HCT116 (cell line): ENCODE results near the gene STK39. TPM values are rescaled to one million over a fixed set of nuclear protein-coding genes. Genes with fewer than 3 reads are reported as not detected.

ENCODE experiments used
- ATAC-seq: fragments of 200-7000 bp; cut with Tn5 transposase; 2 replicates; pipeline ENCODE4 v1.9.1; 2020; ENCODE audit warnings: mild to moderate bottlenecking, moderate library complexity
- BruUV-seq: library from RNA; stranded (reverse); fragments of 400-500 nt; replicated peaks from 2 replicates; lab custom pipeline; 2021; lab: Mats Ljungman, UMichigan
- CTCF ChIA-PET: fragments of 300-600 bp; sonication (Branson Sonifier 250); formaldehyde crosslinking; loops from one replicate; lab custom pipeline; 2021; ENCODE audit warnings: antibody characterized with exemption; lab: Charles Lee
- POLR2A ChIA-PET: fragments of 300-600, 350-600 bp; sonication (Branson Sonifier 250); formaldehyde crosslinking; loops from one replicate; lab custom pipeline; 2021; ENCODE audit warnings: antibody characterized with exemption; lab: Charles Lee
- RAD21 ChIA-PET, 2 experiments: fragments of 300-600 bp; sonication (Branson Sonifier 250); formaldehyde crosslinking; loops; one replicate each; lab custom pipeline; 2023; ENCODE audit warnings: low total read pairs in 2 of 2; ENCODE audit not compliant: uncharacterized antibody in 2 of 2, unreplicated experiment in 2 of 2, low non-redundant PET in 1 of 2; lab: Charles Lee
- DNase-seq: peaks from one replicate; pipeline ENCODE4 v3.0.0-alpha.2; 2010; ENCODE audit warnings: low read depth, low spot score
- H2AFZ ChIP-seq: fragments of 200-600 bp; shearing (Covaris generic), sonication (generic); 2 replicates; pipeline ENCODE4 v1.6.1; 2017; ENCODE audit warnings: low read depth, mixed run types, mixed read lengths, antibody characterized with exemption, low read length; ENCODE audit not compliant: poor library complexity, severe bottlenecking
- H3K27ac ChIP-seq: 2 replicates; pipeline ENCODE4 v1.5.1; 2012; ENCODE audit warnings: low read depth, low read length
- H3K27me3 ChIP-seq: fragments of 200-600 bp; sonication (generic); 2 replicates; pipeline ENCODE4 v1.6.1; 2016; ENCODE audit warnings: mixed run types, low read length, mixed read lengths; ENCODE audit not compliant: insufficient read depth
- H3K36me3 ChIP-seq, 2 experiments: fragments of 200-500 bp in 1 of 2; fragments of 200-600 bp in 1 of 2; sonication (Bioruptor generic) in 1 of 2; sonication (generic) in 1 of 2; 2 replicates each; pipeline versions ENCODE4 v1.5.1 to v1.6.1; 2014 to 2016; ENCODE audit warnings: low read length in 2 of 2, inconsistent platforms in 1 of 2, mixed read lengths in 1 of 2, mixed run types in 1 of 2; ENCODE audit not compliant: insufficient read depth in 2 of 2, control insufficient read depth in 1 of 2
- H3K4me1 ChIP-seq, 2 experiments: fragments of 200-600 bp in 1 of 2; sonication (generic) in 1 of 2; 2 replicates each; pipeline versions ENCODE4 v1.5.1 to v1.6.1; 2012 to 2017; ENCODE audit warnings: low read length in 2 of 2, inconsistent platforms in 1 of 2, mild to moderate bottlenecking in 1 of 2, mixed read lengths in 1 of 2, mixed run types in 1 of 2, moderate library complexity in 1 of 2; ENCODE audit not compliant: insufficient read depth in 2 of 2, control insufficient read depth in 1 of 2
- H3K4me2 ChIP-seq: fragments of 200-600 bp; sonication (generic); 2 replicates; pipeline ENCODE4 v1.6.1; 2017; ENCODE audit warnings: mixed run types, low read length, mixed read lengths
- H3K4me3 ChIP-seq, 2 experiments: fragments of 200-600 bp in 1 of 2; sonication (generic) in 1 of 2; replicated peaks in 1 of 2; 2 replicates each; pipeline ENCODE4 v1.5.1; 2011 to 2016; ENCODE audit warnings: low read length in 2 of 2, control low read depth in 1 of 2, low read depth in 1 of 2, mild to moderate bottlenecking in 1 of 2, mixed read lengths in 1 of 2, mixed run types in 1 of 2
- H3K79me2 ChIP-seq: fragments of 200-600 bp; sonication (generic); 2 replicates; pipeline ENCODE4 v1.6.1; 2017; ENCODE audit warnings: mild to moderate bottlenecking, mixed run types, low read length, moderate library complexity, mixed read lengths; ENCODE audit not compliant: insufficient read depth
- H3K9ac ChIP-seq: fragments of 200-600 bp; sonication (generic); 2 replicates; pipeline ENCODE4 v1.6.1; 2016; ENCODE audit warnings: low read length, mixed read lengths
- H3K9me2 ChIP-seq: fragments of 200-600 bp; sonication (generic), shearing (Covaris generic); 2 replicates; pipeline ENCODE4 v1.6.1; 2017; ENCODE audit warnings: mixed run types, mild to moderate bottlenecking, moderate library complexity; ENCODE audit not compliant: insufficient read depth
- H3K9me3 ChIP-seq, 2 experiments: fragments of 200-500 bp in 1 of 2; fragments of 200-600 bp in 1 of 2; sonication (Bioruptor generic) in 1 of 2; sonication (generic) in 1 of 2; 2 replicates each; pipeline ENCODE4 v1.6.1; 2014 to 2017; ENCODE audit warnings: low read length in 2 of 2, mixed read lengths in 2 of 2, inconsistent platforms in 1 of 2, low read depth in 1 of 2, mild to moderate bottlenecking in 1 of 2, mixed run types in 1 of 2, moderate library complexity in 1 of 2; ENCODE audit not compliant: control insufficient read depth in 1 of 2, insufficient read depth in 1 of 2
- H4K20me1 ChIP-seq: fragments of 200-600 bp; sonication (generic), shearing (Covaris generic); 2 replicates; pipeline ENCODE4 v1.6.1; 2017; ENCODE audit warnings: mixed run types, mild to moderate bottlenecking, moderate library complexity; ENCODE audit not compliant: insufficient read depth
- CBX3 ChIP-seq: IDR thresholded peaks from 2 replicates; pipeline ENCODE4 v1.6.1; 2012; ENCODE audit warnings: low read depth
- CTCF ChIP-seq, 3 experiments: fragments of 200-600 bp in 1 of 3; sonication (generic) in 1 of 3; IDR thresholded peaks in 2 of 3; conservative IDR thresholded peaks in 1 of 3; 2 replicates each; pipeline ENCODE4 v1.5.1; 2012 to 2017; ENCODE audit warnings: low read depth in 2 of 3, low read length in 2 of 3, antibody characterized with exemption in 1 of 3, borderline replicate concordance in 1 of 3, control low read depth in 1 of 3, mild to moderate bottlenecking in 1 of 3, mixed read lengths in 1 of 3, mixed run types in 1 of 3, moderate library complexity in 1 of 3; ENCODE audit not compliant: insufficient read depth in 1 of 3
- EGR1 ChIP-seq: IDR thresholded peaks from 2 replicates; pipeline ENCODE4 v1.6.1; 2012; ENCODE audit warnings: low read depth
- ELF1 ChIP-seq: IDR thresholded peaks from 2 replicates; pipeline ENCODE4 v1.6.1; 2012; ENCODE audit warnings: low read depth, borderline replicate concordance
- EZH2 ChIP-seq: fragments of 200-600 bp; sonication (generic); IDR thresholded peaks from 2 replicates; pipeline ENCODE4 v1.6.1; 2017; ENCODE audit warnings: antibody characterized with exemption, mixed run types
- EZH2phosphoT487 ChIP-seq: fragments of 200-600 bp; IDR thresholded peaks from 2 replicates; pipeline ENCODE4 v1.6.1; 2018; ENCODE audit warnings: antibody characterized with exemption, borderline replicate concordance
- FOSL1 ChIP-seq: IDR thresholded peaks from 2 replicates; pipeline ENCODE4 v1.6.1; 2012; ENCODE audit warnings: low read depth
- JUND ChIP-seq: IDR thresholded peaks from 2 replicates; pipeline ENCODE4 v1.6.1; 2012
- MAX ChIP-seq: IDR thresholded peaks from 2 replicates; pipeline ENCODE4 v1.6.1; 2012
- POLR2A ChIP-seq: IDR thresholded peaks from 2 replicates; pipeline ENCODE4 v1.7.0; 2011; ENCODE audit warnings: borderline replicate concordance; ENCODE audit not compliant: insufficient read depth, insufficient read length; ENCODE audit errors: extremely low read depth
- POLR2AphosphoS5 ChIP-seq: IDR thresholded peaks from 2 replicates; pipeline ENCODE4 v1.6.1; 2011; ENCODE audit warnings: mild to moderate bottlenecking, low read depth, low read length, moderate library complexity
- RAD21 ChIP-seq: IDR thresholded peaks from 2 replicates; pipeline ENCODE4 v1.6.1; 2012; ENCODE audit warnings: low read depth, mild to moderate bottlenecking
- REST ChIP-seq: IDR thresholded peaks from 2 replicates; pipeline ENCODE4 v1.6.1; 2012; ENCODE audit warnings: low read depth
- SIN3A ChIP-seq: IDR thresholded peaks from 2 replicates; pipeline ENCODE4 v1.6.1; 2012; ENCODE audit warnings: low read depth
- SP1 ChIP-seq: IDR thresholded peaks from 2 replicates; pipeline ENCODE4 v1.6.1; 2012; ENCODE audit warnings: low read depth
- SRF ChIP-seq: IDR thresholded peaks from 2 replicates; pipeline ENCODE4 v1.6.1; 2012; ENCODE audit warnings: low read depth
- YY1 ChIP-seq: IDR thresholded peaks from 2 replicates; pipeline ENCODE4 v1.6.1; 2011; ENCODE audit warnings: low read length, low read depth, moderate library complexity, mild to moderate bottlenecking; ENCODE audit not compliant: insufficient replicate concordance; ENCODE audit errors: extremely low read depth
- ZBTB33 ChIP-seq: IDR thresholded peaks from 2 replicates; pipeline ENCODE4 v1.6.1; 2011; ENCODE audit warnings: mild to moderate bottlenecking, low read length, moderate library complexity; ENCODE audit not compliant: insufficient replicate concordance; ENCODE audit errors: extremely low read depth
- ZNF274 ChIP-seq: fragments of 200-500 bp; sonication (Bioruptor generic); IDR thresholded peaks from 2 replicates; pipeline ENCODE4 v1.6.1; 2014; ENCODE audit warnings: mild to moderate bottlenecking, low read depth, low read length, inconsistent platforms
- intact Hi-C: fragments of 100-400 bp; cut with micrococcal nuclease; formaldehyde crosslinking; loops from 2 replicates; pipeline ENCODE4 v1.10.0; 2022
- total RNA-seq: library from RNA; stranded (reverse); gene quantifications from one replicate; pipeline ENCODE4 v1.2.1, GENCODE V29; 2021; ENCODE audit not compliant: unreplicated experiment

Gene STK39
- total RNA-seq, 1 experiment from 2014 or later, result 118 TPM

GRCh38 chr2:167987558-167987957 lies 259.8 kb downstream of the STK39 start:
- DNase-seq, result no peak
- Histone ChIP-seq H3K36me3 (peaks cover 0 to 15% of the 10 kb centered on the region in 2 experiments; a peak in 1 of 4 replicates), H3K9me3 (no peaks in the 10 kb centered on the region), H4K20me1 (no peaks in the 10 kb centered on the region; the same call in 1 of the 2 replicates), H3K4me3 (no peak overlapping the region), H3K9ac (no peak overlapping the region), H3K79me2 (peaks cover 3% of the 10 kb centered on the region; the same call in 1 of the 2 replicates), H3K27ac (no peak overlapping the region), H3K4me1 (no peaks in the 10 kb centered on the region), H3K27me3 (no peaks in the 10 kb centered on the region), H3K9me2 (no peaks in the 10 kb centered on the region), H2AFZ (no peak overlapping the region), H3K4me2 (no peak overlapping the region)
- intact Hi-C loops, result no loop called here
- ATAC-seq, result no peak
- no TSS peak for BruUV-seq
- no peak for TF ChIP-seq EZH2phosphoT487
- TF ChIP-seq CTCF (IDR thresholded peaks at IDR 0.05 in 2 of 3, conservative IDR thresholded peaks at IDR 0.05 in 1 of 3; ENCODE audit: borderline replicate concordance in 1 of 3, insufficient read depth in 1 of 3, low read depth in 2 of 3, low read length in 2 of 3), result no peak
- TF ChIP-seq CBX3, result no peak
- no peak for TF ChIP-seq SP1
- no peak for TF ChIP-seq ELF1
- no peak for TF ChIP-seq ZNF274
- no peak for TF ChIP-seq POLR2AphosphoS5
- TF ChIP-seq SRF, result no peak
- TF ChIP-seq YY1, result no peak
- TF ChIP-seq JUND, result no peak
- no peak for TF ChIP-seq RAD21
- TF ChIP-seq MAX, result no peak
- no peak for TF ChIP-seq EGR1
- no peak for TF ChIP-seq REST
- no peak for TF ChIP-seq ZBTB33
- TF ChIP-seq EZH2, result no peak
- TF ChIP-seq POLR2A, result no peak
- no peak for TF ChIP-seq FOSL1
- TF ChIP-seq SIN3A, result no peak
- ChIA-PET POLR2A (no interaction called here), CTCF (no interaction called here), RAD21 (no interaction called here)
